Measurements from ENCODE around the gene APMAP. TPM values are rescaled to one million over a fixed set of nuclear protein-coding genes. Genes with fewer than 3 reads are reported as not detected.

The APMAP gene, protein sequence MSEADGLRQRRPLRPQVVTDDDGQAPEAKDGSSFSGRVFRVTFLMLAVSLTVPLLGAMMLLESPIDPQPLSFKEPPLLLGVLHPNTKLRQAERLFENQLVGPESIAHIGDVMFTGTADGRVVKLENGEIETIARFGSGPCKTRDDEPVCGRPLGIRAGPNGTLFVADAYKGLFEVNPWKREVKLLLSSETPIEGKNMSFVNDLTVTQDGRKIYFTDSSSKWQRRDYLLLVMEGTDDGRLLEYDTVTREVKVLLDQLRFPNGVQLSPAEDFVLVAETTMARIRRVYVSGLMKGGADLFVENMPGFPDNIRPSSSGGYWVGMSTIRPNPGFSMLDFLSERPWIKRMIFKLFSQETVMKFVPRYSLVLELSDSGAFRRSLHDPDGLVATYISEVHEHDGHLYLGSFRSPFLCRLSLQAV
- total RNA-seq (10 to 100 TPM; 20.8 to 39.2 (median 28.4) TPM), polyA plus RNA-seq (10 to 100 TPM; 22.9 to 47.8 TPM)

DNA sequence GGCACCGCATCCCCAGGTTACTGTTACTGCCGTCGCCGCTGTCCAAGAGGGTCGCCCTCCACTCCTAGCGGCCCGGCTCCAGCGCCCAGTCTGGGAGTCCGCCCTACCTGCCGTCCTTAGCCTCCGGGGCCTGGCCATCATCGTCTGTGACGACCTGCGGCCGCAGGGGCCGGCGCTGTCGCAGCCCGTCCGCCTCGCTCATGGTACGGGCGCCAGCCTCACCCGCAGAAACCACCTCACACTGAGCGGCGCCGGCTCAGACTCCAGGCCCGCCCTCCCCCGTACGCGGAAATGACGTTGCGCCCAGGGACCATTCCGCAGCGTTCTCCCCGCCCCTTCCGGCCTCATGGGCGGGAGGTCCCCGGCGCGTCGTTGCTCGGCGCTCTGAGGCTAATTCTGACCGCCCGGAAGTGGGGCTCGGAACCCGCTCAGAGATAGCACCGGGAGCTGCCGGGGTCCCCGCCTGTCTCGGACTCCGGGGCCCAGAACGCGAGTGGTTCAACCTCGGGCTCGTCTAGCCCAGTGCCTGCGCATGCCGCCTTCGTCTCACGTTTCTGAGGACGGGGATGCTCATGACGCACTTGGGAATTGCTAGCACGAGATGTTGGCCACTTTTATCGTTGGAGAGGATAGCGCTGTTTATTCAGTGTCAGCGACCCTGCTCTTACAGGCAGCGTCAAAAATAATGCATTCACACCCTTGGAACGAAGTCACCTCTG lies at the start of gene APMAP:
Gene APMAP (minus strand): TSS at position 265 of the 719 bp plus-strand sequence. CDS start 63 bp downstream, at position 202.
- intact Hi-C loops (cut with DNase I), result loop anchor here in 2 of 3 donors (10.0 kb wide), 2 partner anchors 72 to 182 kb away; no protein-coding TSS in a partner anchor
- peaks cover 5 to 32% (median 8%) of the 10 kb centered on the region in 3 donors for H3K4me1 ChIP-seq
- 0% methylated on average over 67 to 69 of the region's 69 CpGs for WGBS, 2 donors

DNA sequence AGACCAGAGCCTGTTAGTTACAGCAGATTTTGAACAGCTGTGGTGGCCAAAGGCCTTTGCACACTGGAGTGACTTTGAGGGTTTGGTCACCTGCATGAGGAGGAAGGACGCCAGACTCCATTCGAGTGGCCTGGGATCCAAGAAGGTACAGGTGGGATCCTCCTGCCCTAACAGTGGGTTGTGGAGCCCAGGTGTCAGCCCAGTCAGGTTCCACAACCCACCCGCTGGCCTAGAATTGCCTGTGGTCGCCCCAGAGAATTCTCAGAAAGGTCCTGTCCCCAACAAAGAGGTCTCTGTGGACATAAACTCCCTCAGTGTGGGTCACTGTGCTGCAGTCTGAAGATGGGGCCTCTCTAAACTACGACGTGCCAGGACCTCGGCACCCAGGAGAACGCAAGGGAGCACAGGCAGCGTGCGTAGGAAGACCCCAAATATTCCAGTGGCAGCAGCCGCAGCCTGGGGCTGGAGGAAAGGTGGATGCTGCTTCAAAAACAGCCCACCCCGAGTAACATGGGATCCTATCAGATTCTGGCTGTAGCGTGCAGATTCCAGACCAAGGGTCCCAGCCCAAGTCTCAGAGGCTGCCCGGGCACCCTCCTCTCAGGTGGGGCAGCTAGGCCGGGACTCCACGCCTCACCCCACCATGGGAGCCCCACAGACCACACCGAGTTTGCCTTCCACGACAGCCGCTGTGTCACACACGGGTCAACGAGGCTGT lies 49.4 kb upstream of the APMAP start:
- TF ChIP-seq, protein P1, sequence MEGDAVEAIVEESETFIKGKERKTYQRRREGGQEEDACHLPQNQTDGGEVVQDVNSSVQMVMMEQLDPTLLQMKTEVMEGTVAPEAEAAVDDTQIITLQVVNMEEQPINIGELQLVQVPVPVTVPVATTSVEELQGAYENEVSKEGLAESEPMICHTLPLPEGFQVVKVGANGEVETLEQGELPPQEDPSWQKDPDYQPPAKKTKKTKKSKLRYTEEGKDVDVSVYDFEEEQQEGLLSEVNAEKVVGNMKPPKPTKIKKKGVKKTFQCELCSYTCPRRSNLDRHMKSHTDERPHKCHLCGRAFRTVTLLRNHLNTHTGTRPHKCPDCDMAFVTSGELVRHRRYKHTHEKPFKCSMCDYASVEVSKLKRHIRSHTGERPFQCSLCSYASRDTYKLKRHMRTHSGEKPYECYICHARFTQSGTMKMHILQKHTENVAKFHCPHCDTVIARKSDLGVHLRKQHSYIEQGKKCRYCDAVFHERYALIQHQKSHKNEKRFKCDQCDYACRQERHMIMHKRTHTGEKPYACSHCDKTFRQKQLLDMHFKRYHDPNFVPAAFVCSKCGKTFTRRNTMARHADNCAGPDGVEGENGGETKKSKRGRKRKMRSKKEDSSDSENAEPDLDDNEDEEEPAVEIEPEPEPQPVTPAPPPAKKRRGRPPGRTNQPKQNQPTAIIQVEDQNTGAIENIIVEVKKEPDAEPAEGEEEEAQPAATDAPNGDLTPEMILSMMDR (IDR thresholded peaks at IDR 0.05), result no peak
- Histone ChIP-seq H3K4me3 (no peak overlapping the region), H3K9me3 (no peaks in the 10 kb centered on the region), H3K4me1 (peaks cover 70 to 83% (median 83%) of the 10 kb centered on the region in 3 donors), H3K27me3 (no peaks in the 10 kb centered on the region), H3K36me3 (peaks cover 0 to 9% (median 0%) of the 10 kb centered on the region in 3 donors), H3K27ac (peak overlapping the region in 3 of 4 donors; percentile 35 to 82 (median 63))
- intact Hi-C loops (cut with DNase I), result no loop called here
- FAIRE-seq, result no peak
- DNase-seq, result peak in 2 of 6 donors; percentile 20 to 49
- 89 to 92% methylated on average over 21 of the region's 21 CpGs for WGBS, 2 donors
- no peak for ATAC-seq

More for the DNA sequence above, at the start of gene APMAP:
- DNase-seq (peak; percentile 93 to 97 (median 96)), FAIRE-seq (no peak), ATAC-seq (peak; percentile 94 to 97 (median 96))
- Histone ChIP-seq H3K27ac (peak within 1 kb of the TSS; percentile 84 to 96 (median 90)), H3K27me3 (no peaks in the 10 kb centered on the region), H3K9me3 (no peaks in the 10 kb centered on the region), H3K36me3 (no peaks in the 10 kb centered on the region), H3K4me3 (peak within 1 kb of the TSS; percentile 48 to 90 (median 68))
- TF ChIP-seq, protein P1 (IDR thresholded peaks at IDR 0.05), result no peak

DNA sequence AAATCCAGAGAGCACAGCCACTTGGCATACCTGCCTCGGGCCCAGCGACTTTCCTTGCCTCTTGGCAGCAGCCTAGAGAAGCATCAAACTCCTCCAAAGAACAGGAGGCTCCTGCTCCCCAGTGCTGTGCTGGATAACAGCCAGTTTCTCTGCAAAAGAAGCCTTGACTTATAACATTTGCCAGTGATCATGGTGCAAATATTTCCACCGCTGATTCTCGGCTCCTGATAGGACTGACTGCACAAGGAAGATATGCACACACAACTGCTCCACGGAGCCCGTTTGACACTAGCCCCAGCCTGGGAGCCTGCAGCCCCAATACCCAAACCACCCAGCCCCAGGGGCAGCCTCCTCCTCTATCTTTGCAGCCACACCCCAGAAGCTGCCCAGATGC lies 47.9 kb upstream of the APMAP start:
- 5 to 10% methylated on average over 6 of the region's 6 CpGs for WGBS, 2 donors
- ATAC-seq, result peak; percentile 24 to 52 (median 40)
- Histone ChIP-seq H3K9me3 (no peaks in the 10 kb centered on the region), H3K4me1 (peaks cover 58 to 86% (median 83%) of the 10 kb centered on the region in 3 donors), H3K27me3 (no peaks in the 10 kb centered on the region), H3K36me3 (no peaks in the 10 kb centered on the region), H3K4me3 (no peak overlapping the region), H3K27ac (peak overlapping the region; percentile 54 to 82 (median 72))
- DNase-seq, result peak in 4 of 6 donors; percentile 50 to 58 (median 57)
- intact Hi-C loops (cut with DNase I), result no loop called here
- TF ChIP-seq, protein P1 (IDR thresholded peaks at IDR 0.05), result no peak
- FAIRE-seq, result no peak

DNA sequence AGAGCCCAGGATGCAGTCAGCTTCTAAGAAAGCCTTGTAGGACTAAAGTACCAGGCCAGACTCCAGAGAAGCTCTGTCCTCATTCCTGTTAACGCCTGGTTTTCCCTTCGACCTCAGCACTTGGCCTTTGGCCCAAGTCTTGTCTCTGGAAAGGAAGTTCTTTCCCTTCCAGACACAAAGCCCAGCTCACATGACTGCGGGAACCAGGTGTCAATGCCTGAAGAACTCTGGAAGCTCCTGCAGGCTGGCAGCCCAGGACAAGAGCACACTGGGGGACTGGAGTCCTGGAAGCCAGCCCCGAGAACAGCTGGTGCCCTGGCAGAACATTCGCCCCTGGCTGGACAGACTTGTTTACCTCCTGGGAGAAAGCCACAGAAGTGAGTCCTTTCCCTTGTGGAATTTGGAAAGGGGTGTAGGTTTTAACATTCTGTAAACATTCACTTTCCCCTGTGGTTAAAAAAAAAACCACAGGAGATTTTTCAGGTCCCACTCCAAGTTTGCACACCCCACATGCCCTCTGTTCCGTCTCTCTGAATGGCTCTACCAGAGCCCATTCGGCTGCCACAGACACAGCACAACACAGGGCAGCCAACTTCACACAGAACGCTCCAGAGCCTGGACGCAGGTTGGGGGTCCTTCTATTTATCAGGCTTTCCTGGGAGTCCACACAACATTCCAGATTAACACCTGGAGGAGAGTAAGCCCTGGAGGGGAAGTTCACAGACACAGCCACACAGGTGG lies 47.3 kb upstream of the APMAP start:
- ATAC-seq (peak; percentile 87 to 92 (median 88)), DNase-seq (peak; percentile 79 to 95 (median 93)), FAIRE-seq (peak; percentile 89)
- no peaks in the 10 kb centered on the region for H3K9me3 ChIP-seq
- H3K27ac ChIP-seq, result peak overlapping the region; percentile 54 to 82 (median 72)
- TF ChIP-seq, protein P1 (IDR thresholded peaks at IDR 0.05), result no peak
- H3K27me3 ChIP-seq, result no peaks in the 10 kb centered on the region
- H3K4me3 ChIP-seq, result peak overlapping the region in 1 of 4 donors; percentile 6
- H3K4me1 ChIP-seq, result peaks cover 54 to 81% (median 77%) of the 10 kb centered on the region in 3 donors
- 9% methylated on average over 9 of the region's 9 CpGs for WGBS, 2 donors
- H3K36me3 ChIP-seq, result no peaks in the 10 kb centered on the region
- intact Hi-C loops (cut with DNase I), result no loop called here

Measured in pancreas (tissue), 10 donors.